PFSK-1 (cell line): ENCODE measurements around the gene ACTMAP.

Experiments
- FOXP2 ChIP-seq: optimal IDR thresholded peaks from 2 replicates; pipeline ENCODE3; 2011; ENCODE audit warnings: borderline replicate concordance, control low read depth, inconsistent platforms; ENCODE audit not compliant: insufficient read depth; ENCODE audit errors: extremely low read length, extremely low read depth
- TF ChIP-seq, protein P1 (sequence below), 2 experiments: IDR thresholded peaks; 2 replicates each; pipeline versions ENCODE4 v1.6.1 to v1.8.0; 2011 to 2012; ENCODE audit warnings: low read depth in 2 of 2, low read length in 2 of 2, control low read depth in 1 of 2, inconsistent platforms in 1 of 2, mild to moderate bottlenecking in 1 of 2, moderate library complexity in 1 of 2; ENCODE audit not compliant: insufficient read depth in 1 of 2

DNA sequence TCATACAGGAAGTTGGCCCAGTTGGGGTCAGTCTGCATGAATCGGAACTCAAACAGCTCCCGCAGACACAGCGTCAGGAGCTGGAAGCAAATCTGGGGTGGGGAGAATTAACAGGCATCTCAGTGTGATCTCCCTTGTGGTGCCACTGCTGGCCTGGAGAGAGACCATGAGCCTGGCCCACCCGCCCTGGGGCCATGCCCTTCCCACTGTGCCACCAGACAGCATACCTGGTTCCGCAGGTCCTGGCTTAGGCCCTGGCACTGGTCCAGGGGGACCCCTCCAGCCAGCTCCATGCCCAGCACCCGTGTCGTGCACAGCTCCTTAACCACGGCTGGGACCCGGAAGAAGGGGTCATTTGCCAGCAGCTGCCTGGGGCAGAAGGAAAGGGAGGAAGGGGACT lies 50.2 kb downstream of the ACTMAP start:
- TF ChIP-seq, protein P1, sequence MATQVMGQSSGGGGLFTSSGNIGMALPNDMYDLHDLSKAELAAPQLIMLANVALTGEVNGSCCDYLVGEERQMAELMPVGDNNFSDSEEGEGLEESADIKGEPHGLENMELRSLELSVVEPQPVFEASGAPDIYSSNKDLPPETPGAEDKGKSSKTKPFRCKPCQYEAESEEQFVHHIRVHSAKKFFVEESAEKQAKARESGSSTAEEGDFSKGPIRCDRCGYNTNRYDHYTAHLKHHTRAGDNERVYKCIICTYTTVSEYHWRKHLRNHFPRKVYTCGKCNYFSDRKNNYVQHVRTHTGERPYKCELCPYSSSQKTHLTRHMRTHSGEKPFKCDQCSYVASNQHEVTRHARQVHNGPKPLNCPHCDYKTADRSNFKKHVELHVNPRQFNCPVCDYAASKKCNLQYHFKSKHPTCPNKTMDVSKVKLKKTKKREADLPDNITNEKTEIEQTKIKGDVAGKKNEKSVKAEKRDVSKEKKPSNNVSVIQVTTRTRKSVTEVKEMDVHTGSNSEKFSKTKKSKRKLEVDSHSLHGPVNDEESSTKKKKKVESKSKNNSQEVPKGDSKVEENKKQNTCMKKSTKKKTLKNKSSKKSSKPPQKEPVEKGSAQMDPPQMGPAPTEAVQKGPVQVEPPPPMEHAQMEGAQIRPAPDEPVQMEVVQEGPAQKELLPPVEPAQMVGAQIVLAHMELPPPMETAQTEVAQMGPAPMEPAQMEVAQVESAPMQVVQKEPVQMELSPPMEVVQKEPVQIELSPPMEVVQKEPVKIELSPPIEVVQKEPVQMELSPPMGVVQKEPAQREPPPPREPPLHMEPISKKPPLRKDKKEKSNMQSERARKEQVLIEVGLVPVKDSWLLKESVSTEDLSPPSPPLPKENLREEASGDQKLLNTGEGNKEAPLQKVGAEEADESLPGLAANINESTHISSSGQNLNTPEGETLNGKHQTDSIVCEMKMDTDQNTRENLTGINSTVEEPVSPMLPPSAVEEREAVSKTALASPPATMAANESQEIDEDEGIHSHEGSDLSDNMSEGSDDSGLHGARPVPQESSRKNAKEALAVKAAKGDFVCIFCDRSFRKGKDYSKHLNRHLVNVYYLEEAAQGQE (IDR thresholded peaks at IDR 0.05; ENCODE audit: insufficient read depth in 1 of 2, low read depth in 2 of 2, low read length in 2 of 2) = no peak
- TF ChIP-seq FOXP2 = no peak
